H1 (cell line): ENCODE results near the gene DDX3X. TPM values are rescaled to one million over a fixed set of nuclear protein-coding genes. Genes with fewer than 3 reads are reported as not detected.
A peak's percentile ranks its signal among the peaks of the same experiment; 100 is the strongest.

Experiments
- CHD2 ChIP-seq: IDR thresholded peaks from 2 replicates; pipeline ENCODE4 v1.6.1; 2012; ENCODE audit warnings: low read length, improper control_type of control experiment
- CTBP2 ChIP-seq: IDR thresholded peaks from 2 replicates; pipeline ENCODE4 v1.7.0; 2011; ENCODE audit warnings: borderline replicate concordance, mild to moderate bottlenecking, moderate library complexity, mixed read lengths, low read length; ENCODE audit not compliant: insufficient read depth, insufficient read length
- EGR1 ChIP-seq: IDR thresholded peaks from 2 replicates; pipeline ENCODE4 v1.6.1; 2011; ENCODE audit warnings: low read depth, low read length, borderline replicate concordance
- JUN ChIP-seq: IDR thresholded peaks from 2 replicates; pipeline ENCODE4 v1.6.1; 2011; ENCODE audit warnings: low read depth, mild to moderate bottlenecking, improper control_type of control experiment, low read length
- NRF1 ChIP-seq: IDR thresholded peaks from 2 replicates; pipeline ENCODE4 v1.6.1; 2011; ENCODE audit warnings: mild to moderate bottlenecking, low read depth, low read length, improper control_type of control experiment
- POLR2A ChIP-seq, 2 experiments: IDR thresholded peaks; 1 replicate in 1 of 2; 2 replicates in 1 of 2; pipeline ENCODE4 v1.6.1; 2011; ENCODE audit warnings: low read depth in 2 of 2, low read length in 2 of 2, mild to moderate bottlenecking in 2 of 2; ENCODE audit errors: control extremely low read depth in 1 of 2
- polyA plus RNA-seq, 7 experiments: library from polyadenylated mRNA; depleted of rRNA in 3 of 7; stranded (reverse) in 5 of 7; unstranded in 2 of 7; fragments of >200 nt in 5 of 7; fragments of 200-250 nt in 2 of 7; gene quantifications; 1 replicate in 5 of 7; 2 replicates in 1 of 7; 4 replicates in 1 of 7; pipeline versions ENCODE4 v1.2.1 to v1.2.3, GENCODE V29; 2011 to 2013; ENCODE audit warnings: missing spikeins in 2 of 7, mixed read lengths in 2 of 7
- total RNA-seq: library from RNA; stranded (reverse); fragmentation: NEBNext Ultra II Directional; extraction: Animal tissue kit (Norgen Biotek cat#: 25700); gene quantifications from 2 replicates; pipeline ENCODE4 v1.2.1, GENCODE V29; 2021
- TF ChIP-seq, protein P1 (sequence below): fragments of 300-600 bp; sonication (generic); IDR thresholded peaks from 2 replicates; pipeline ENCODE4 v1.7.1; 2012; ENCODE audit warnings: low read length, moderate library complexity, mild to moderate bottlenecking, inconsistent platforms; ENCODE audit not compliant: insufficient replicate concordance
- TF ChIP-seq, protein P2 (sequence below): IDR thresholded peaks from 2 replicates; pipeline ENCODE4 v1.6.1; 2012; ENCODE audit warnings: low read length, inconsistent platforms

The DDX3X gene
- total and polyA plus RNA-seq, 2 of the 8 experiments (the other 6 are each of a cell fraction or from before 2014, with no cell fraction given), result 39.4 to 291 TPM

DNA sequence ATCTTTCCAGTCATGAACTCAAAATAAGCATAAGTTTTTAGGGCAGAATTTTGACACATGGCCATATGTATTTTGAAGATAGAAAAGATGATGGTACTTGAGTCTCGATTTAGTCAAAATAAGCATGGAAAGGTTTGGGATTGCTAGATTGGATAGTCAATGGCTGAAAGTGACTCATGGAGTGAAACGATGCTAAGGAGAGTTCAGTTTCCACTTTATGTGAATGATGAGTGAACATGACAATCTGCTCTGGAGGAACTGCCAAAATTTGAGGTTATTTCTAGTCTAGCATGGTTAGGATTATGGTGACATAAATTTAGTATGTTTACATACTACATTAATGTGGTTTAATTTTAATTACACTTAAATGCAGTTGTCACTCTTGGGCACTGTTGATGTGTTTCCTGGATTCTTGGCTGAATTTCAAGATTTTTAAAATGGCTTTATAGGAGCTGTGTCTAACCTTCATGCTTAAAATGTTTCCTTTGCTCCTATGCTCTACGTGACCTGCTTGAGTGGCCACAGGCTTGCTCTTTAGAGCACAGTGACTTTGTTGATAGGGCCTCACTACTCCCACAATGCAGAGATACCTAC is 17.1 kb downstream of the DDX3X start (continued):
- TF ChIP-seq, protein P1, sequence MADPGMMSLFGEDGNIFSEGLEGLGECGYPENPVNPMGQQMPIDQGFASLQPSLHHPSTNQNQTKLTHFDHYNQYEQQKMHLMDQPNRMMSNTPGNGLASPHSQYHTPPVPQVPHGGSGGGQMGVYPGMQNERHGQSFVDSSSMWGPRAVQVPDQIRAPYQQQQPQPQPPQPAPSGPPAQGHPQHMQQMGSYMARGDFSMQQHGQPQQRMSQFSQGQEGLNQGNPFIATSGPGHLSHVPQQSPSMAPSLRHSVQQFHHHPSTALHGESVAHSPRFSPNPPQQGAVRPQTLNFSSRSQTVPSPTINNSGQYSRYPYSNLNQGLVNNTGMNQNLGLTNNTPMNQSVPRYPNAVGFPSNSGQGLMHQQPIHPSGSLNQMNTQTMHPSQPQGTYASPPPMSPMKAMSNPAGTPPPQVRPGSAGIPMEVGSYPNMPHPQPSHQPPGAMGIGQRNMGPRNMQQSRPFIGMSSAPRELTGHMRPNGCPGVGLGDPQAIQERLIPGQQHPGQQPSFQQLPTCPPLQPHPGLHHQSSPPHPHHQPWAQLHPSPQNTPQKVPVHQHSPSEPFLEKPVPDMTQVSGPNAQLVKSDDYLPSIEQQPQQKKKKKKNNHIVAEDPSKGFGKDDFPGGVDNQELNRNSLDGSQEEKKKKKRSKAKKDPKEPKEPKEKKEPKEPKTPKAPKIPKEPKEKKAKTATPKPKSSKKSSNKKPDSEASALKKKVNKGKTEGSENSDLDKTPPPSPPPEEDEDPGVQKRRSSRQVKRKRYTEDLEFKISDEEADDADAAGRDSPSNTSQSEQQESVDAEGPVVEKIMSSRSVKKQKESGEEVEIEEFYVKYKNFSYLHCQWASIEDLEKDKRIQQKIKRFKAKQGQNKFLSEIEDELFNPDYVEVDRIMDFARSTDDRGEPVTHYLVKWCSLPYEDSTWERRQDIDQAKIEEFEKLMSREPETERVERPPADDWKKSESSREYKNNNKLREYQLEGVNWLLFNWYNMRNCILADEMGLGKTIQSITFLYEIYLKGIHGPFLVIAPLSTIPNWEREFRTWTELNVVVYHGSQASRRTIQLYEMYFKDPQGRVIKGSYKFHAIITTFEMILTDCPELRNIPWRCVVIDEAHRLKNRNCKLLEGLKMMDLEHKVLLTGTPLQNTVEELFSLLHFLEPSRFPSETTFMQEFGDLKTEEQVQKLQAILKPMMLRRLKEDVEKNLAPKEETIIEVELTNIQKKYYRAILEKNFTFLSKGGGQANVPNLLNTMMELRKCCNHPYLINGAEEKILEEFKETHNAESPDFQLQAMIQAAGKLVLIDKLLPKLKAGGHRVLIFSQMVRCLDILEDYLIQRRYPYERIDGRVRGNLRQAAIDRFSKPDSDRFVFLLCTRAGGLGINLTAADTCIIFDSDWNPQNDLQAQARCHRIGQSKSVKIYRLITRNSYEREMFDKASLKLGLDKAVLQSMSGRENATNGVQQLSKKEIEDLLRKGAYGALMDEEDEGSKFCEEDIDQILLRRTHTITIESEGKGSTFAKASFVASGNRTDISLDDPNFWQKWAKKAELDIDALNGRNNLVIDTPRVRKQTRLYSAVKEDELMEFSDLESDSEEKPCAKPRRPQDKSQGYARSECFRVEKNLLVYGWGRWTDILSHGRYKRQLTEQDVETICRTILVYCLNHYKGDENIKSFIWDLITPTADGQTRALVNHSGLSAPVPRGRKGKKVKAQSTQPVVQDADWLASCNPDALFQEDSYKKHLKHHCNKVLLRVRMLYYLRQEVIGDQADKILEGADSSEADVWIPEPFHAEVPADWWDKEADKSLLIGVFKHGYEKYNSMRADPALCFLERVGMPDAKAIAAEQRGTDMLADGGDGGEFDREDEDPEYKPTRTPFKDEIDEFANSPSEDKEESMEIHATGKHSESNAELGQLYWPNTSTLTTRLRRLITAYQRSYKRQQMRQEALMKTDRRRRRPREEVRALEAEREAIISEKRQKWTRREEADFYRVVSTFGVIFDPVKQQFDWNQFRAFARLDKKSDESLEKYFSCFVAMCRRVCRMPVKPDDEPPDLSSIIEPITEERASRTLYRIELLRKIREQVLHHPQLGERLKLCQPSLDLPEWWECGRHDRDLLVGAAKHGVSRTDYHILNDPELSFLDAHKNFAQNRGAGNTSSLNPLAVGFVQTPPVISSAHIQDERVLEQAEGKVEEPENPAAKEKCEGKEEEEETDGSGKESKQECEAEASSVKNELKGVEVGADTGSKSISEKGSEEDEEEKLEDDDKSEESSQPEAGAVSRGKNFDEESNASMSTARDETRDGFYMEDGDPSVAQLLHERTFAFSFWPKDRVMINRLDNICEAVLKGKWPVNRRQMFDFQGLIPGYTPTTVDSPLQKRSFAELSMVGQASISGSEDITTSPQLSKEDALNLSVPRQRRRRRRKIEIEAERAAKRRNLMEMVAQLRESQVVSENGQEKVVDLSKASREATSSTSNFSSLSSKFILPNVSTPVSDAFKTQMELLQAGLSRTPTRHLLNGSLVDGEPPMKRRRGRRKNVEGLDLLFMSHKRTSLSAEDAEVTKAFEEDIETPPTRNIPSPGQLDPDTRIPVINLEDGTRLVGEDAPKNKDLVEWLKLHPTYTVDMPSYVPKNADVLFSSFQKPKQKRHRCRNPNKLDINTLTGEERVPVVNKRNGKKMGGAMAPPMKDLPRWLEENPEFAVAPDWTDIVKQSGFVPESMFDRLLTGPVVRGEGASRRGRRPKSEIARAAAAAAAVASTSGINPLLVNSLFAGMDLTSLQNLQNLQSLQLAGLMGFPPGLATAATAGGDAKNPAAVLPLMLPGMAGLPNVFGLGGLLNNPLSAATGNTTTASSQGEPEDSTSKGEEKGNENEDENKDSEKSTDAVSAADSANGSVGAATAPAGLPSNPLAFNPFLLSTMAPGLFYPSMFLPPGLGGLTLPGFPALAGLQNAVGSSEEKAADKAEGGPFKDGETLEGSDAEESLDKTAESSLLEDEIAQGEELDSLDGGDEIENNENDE, result no peak
- TF ChIP-seq CHD2 (peak; percentile 17; the same call in 1 of the 2 replicates), JUN (no peak), NRF1 (0 out of 2 replicates have a peak, but pooled peaks have one; percentile 8), POLR2A (IDR thresholded peaks at IDR 0.05; ENCODE audit: control extremely low read depth in 1 of 2, low read depth in 2 of 2, low read length in 2 of 2) (peak; percentile 39 to 80), CTBP2 (no peak), EGR1 (no peak)
- TF ChIP-seq, protein P2, sequence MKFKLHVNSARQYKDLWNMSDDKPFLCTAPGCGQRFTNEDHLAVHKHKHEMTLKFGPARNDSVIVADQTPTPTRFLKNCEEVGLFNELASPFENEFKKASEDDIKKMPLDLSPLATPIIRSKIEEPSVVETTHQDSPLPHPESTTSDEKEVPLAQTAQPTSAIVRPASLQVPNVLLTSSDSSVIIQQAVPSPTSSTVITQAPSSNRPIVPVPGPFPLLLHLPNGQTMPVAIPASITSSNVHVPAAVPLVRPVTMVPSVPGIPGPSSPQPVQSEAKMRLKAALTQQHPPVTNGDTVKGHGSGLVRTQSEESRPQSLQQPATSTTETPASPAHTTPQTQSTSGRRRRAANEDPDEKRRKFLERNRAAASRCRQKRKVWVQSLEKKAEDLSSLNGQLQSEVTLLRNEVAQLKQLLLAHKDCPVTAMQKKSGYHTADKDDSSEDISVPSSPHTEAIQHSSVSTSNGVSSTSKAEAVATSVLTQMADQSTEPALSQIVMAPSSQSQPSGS, result no peak
